Germinal center (tissue), 1 donor: ENCODE data around the gene SRC.

Experiments
- DNase-seq: peaks from one replicate; pipeline ENCODE4 v3.0.0; 2012; ENCODE audit warnings: mixed read lengths, low spot score

Gene SRC

DNA sequence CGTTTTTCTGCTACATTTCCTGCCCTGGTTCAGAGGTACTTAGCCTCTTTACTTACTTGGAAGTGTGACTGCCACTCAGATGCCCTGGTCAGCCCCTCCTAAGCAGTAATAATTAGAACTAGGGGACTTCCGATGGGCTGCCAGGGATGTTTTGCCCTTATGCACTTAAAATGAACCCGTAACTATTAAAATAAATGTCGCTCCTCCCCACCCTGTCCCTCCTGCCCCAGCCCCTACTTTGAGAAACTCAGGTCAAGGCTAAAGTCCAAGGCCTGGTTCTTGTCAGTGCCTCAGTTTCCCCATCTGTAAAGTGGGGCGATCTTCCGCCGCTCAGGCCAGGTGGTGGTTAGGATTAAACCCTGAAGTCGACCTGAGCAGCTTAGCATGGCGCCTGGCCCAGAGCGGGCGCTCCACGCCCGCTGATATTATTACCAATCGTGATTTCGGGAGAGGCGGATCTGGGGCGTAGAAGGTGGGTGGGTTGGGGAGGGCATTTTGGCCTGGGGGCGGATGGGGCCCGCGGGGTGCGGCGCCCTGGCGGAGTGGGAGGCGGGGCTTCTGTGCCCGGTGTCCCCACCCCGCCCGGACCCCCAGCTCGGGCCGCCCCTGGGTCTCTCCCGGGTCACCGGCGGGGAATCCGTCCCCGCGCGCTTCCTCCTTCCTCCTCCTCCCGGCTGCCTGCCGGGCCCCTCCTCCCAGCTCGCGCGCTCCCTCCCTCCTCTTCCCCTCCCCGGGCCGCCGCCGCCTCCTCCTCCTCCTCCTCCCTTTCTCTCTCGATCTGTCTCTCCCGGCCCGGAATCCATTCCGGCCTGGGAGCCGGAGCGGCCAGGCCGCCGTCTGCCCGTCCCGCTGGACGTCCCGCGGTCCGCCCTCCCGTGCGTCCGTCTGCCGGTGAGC lies at the start of gene SRC:
TSS of gene SRC (plus strand) at position 802 of the 897 bp plus-strand sequence. CDS start 38,014 bp downstream, outside the sequence.
- peak; percentile 62 for DNase-seq

DNA sequence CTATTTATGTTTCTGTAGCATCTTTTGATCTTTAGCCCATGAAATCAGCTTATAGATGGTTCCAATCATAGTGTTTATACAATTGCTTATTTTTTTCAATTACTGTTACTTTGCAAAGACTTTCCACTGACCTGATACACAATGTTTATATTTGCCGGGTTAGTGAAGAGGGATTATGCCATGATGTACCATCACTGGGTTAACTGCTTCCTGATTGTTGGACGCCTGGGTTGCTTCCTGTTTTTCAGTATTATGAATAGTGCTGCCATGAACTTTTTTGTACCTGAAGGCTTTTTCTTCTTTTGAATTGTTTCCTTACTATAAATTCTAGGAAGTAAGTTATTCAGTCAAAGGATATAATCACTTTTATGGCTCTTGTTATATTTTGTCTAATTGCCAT lies 49.6 kb upstream of the SRC start:
- no peak for DNase-seq

DNA sequence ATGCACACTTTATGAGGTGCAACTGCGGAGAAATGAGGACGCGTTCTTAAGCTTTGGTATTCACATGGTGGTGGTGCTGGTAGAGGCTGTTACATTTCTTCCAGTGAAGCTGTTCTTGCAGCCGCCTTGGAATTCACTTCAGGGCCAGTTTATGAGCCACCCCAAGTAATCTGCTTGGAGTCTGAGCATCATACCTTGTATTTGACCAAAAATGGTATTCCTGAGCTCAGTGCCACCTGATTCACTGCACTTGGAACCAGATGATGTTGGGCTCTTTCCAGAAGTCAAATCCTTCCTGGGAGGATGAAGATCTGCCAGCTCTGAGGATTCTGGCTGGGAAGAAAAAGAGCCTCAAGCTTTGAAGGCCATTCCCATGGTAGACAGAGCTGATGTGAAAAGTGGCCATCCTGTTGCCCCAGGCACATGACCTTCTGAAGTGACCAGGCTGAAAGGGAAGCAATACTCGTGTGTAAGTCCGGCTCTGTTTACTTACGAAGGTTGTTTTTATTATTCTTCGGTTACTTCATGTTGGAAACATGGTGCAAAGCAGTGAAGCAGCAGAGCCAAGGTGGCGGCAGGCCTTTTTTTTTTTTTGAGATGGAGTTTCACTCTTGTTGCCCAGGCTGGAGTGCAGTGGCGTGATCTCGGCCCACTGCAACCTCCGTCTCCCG lies 48.7 kb upstream of the SRC start:
- no peak for DNase-seq

DNA sequence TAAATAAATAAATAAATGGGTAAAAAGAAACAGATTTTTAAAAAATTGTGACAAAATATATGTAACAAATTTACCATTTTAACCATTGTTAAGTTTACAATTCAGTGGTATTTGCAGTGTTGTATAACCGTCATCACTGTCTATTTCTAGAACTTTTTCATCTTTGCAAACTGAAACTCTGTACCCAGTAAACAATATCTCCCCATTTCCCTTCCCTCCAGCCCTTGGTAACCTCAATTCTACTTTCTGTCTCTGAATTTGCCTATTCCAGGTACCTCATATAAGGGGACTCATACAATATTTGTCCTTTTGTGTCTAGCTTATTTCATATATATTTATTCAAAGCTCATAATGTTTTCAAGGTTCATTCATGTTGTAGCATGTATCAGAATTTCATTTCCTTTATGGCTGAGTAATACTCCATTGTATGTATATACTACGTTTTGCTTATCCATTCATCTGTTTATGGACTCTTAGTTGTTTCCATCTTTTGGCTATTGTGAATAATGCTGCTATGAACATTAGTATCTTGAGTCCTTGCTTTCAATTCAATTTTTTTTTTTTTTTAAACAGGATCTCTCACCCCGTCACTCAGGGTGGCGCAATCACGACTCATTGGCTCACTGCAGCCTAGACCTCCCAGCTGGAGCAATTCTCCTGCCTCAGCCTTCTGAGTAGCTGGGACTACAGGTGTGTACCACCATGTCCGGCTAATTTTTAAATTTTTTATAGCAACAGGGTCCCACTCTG lies 47.6 kb upstream of the SRC start:
- no peak for DNase-seq

DNA sequence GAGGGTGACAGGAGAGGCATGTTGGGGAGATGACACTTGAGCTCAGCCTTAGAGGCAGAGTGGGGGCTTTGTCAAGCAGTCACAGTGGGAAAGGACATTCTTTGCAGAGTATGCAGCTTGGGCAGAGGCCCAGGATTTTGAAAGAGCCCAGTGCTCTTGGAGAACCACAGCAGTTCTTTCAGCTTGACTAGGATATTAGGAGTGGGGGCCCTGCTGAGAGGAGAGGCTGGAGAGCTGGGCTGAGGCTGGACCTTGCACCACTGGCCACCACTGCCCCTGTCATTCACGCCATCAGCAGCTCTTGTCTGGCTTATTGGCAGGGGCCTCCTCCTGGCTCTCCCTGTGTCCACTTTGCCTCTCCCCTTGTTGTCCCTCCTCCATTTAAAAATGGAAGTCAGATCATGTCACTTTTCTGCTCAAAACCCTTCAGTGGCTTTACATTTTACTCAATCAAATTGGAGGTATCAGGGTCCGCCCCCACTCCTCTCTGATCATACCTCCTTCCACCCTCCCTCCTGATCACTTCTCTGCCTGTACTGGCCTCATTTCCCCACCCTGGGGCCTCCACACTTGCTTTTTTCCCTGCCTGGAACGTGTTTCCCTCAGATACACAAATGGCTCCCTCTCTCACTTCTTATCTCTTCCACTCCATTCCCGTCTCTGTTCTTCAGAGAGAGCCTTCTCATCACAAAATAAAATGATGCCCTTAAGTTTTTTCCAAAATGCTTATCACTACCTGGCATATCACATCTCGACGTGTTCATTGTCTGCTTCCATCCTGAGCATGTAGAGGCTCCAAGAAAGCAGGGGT lies 46.0 kb upstream of the SRC start:
- DNase-seq = no peak

DNA sequence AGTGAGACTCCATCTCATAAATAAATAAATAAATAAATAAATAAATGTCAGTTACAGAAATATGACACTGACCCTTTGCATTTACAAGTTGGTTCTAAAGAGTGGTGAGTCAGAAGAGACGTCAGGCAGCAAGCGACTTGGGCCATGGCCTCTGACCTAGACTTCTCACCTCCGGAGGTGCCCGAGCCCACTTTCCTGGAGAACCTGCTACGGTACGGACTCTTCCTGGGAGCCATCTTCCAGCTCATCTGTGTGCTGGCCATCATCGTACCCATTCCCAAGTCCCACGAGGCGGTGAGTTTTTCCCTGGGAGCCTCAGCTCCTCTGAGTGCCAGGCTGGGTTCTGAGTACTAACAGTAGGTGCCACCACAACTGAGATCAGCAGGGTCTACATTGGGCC lies 44.8 kb upstream of the SRC start:
- DNase-seq = no peak

DNA sequence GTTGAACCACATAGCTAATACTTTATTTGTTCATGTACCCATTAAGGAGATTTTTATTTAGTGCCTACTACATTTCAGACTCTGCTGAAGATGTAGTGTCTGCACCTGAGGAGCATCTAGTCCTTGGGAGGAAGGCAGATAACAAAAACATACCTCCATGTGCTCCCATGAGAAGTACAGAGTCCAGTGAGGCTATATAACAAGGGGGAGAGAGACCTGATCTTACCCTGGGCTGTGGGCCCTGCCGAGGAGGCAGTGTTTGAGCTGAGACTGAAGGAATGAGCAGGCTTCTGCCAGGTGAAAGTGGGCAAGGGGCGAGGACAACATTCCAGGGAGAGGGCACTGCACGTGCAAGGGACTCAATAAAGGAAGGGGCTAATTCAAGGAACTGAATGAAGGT lies 44.4 kb upstream of the SRC start:
- DNase-seq = no peak

DNA sequence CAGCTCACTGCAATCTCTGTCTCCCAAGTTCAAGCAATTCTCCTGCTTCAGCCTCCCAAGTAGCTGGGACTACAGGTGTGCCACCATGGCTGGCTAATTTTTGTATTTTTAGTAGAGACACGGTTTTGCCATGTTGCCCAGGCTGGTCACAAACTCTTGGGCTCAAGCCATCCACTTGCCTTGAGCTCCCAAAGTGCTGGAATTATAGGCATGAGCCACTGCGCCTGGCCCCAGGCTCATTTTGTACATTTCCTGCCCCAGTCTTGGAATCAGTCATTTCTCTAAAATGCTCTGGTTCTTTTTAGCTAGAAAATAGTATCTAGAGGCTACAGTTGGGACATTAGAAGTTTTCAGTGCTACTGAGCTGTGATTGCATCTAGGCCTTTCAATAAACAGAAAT lies 43.0 kb upstream of the SRC start:
- DNase-seq = no peak

DNA sequence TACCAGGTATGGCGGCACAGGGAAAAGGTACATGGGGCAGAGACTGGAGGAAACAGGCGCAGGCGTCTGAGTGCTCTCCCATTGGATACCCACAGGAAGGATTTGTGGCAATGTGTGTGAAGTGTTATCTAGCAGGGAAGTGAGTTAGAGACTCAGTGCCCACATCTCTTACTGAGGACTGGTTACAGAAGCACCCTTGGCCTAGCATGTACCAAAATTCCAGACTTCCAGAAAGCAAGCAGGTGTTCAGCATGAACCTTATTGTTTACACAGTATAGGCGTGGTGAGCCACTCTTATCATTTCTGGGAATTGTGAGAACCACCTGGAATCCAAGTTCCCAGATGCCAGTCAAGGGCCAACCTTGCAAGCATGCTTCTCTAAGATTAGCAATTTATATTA lies 42.3 kb upstream of the SRC start:
- DNase-seq = no peak

DNA sequence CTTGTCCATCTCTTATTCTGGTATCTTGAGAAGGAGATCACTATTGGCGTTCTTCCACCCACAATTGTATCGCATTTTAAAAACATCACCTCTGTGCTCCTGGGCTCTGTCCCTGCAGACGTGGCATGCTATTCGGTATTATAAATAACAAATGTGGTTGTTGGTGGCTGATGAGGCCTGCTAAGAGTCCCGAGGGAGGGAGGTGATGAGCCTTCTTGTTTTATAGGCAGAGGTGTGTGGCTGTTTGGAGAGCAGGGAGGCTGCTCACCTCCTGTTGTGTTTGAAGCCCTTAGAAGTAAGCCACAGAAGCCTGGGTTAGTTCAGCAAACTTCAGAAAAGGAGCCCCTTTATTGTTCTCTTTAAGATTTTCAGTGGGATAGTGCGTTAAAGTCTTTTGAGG lies 40.9 kb upstream of the SRC start:
- no peak for DNase-seq

DNA sequence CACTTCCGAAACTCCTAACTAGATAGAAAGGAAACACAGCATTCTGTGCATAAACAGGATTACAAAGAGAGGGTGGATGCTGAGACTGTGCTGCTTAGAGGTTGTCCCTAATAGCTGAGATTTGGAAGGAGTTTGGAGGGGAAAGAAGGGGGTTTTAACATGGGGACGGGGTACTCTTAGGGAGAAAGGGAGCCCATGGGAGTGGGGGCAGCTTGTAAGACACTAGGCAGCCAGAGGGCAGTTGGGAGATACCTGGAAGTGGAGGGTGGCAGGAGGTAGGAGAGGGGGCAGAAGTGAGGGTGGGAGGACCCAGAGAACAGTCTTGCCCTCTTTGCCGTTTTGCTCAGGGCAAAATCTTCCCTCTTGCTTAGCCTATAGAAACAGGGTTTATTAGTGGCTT lies 40.1 kb upstream of the SRC start:
- DNase-seq = no peak

DNA sequence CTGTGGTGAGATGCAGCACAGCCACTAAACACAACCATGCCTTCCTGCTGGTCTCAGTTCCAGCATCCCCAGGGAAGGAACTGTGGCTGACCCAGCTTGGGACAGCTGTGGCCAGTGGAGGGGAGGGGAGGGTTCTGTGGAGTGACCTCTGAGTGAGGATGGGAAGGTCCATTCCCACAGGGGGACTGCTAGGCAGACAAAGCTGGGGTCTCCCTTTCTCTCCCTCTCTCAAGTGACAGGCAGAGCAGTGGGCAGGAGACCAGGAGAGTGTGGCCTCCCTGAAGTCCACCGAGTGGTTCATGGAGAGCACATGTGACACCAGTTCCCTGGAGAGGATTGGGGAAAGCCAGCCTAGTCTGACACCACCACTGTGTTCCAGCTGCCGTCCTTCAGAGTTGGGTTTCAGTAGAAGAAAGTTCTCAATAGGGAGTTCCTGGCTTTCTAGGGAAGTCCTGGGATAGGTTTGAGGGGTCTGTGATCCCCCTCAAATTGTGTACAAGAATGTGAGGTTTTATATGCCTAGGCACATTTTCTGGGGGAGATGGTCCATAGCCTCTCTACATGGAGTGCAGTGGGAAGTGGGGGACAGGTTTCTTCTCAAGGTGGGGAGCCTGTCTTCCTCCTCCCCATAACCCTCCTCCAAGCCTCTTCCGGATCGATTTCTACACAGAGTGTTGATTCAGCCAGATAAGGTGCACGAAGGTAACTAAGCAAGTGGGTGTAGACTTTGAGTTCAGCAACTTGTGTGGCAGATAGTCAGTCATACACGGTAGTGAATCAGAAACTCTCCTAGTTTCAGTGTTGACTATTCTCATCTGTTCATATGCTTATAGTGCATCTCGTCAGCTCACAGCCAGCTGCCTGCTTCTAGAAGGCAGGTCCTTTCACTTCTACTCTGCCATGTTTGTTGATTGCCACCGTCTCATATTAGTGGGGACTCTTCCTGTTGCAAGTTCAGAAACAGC lies 37.6 kb upstream of the SRC start:
- DNase-seq = no peak

DNA sequence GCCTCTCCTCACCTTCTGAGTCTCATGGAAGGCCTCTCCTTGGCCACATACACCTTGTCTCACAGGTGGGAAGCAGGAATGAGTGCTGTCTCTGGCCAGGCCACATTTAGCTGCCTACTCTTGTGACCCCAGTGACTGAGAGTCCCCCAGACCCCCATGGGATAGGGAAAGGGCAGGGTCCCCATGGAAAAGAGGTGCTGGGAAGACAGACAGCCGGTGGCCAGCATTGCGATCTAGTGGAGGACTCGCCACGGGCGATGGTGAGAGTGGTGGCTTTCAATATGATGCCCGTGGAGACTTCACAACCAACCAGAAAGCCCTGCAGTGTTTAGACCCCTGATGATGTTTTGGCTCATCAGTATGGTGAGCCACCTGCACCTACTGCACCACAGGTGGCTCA lies 36.6 kb upstream of the SRC start:
- no peak for DNase-seq

DNA sequence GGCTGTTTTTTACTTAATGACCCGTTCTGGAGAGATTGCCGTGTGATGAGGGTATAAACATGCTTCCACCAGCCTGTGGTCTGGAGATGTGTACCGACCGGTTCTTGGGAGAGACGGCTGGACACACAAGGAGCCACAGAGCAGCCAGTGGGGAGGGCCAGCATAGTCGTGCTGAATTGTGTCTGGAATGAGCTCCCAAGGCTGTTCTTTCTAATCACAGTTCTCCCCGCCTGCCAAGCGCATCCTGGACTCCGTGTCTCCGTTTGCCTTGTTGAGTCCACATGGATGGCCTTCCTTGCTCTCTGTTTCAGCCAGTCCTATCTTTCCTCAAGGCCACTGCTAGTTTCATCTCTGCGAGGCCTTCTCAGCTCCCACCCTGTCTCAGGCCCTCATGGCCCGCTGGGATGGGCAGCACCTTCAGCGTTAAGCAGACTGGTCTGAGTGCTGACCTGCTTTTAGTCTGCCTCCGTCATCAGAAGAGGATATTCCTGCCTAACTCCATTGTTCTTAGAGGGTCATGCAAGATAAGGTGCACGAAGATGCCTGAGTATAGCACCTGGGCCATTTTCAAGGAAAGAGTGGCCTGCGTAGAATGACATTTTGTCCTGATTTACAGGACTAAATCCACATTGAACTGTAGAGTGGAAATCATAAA lies 35.9 kb upstream of the SRC start:
- no peak for DNase-seq

DNA sequence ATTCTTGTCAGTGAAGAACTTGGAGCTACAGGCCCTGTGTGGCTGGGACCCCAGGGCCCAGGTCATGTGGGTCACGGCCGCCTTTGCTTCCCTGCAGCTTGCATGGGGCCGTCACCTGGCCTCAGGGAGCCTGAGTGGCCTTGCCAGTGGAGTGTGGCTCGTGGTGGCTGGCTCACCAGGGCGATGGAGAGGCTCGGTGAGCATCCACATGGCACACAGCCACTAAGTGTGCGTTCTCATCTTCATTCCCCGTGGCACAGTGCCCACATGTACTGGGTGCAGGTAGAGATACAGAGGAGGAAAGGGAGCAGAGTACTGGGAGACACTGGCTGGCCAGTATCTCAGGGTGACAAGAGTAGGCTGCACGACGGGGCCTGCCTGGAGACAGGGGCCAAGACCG lies 35.0 kb upstream of the SRC start:
- DNase-seq = no peak

DNA sequence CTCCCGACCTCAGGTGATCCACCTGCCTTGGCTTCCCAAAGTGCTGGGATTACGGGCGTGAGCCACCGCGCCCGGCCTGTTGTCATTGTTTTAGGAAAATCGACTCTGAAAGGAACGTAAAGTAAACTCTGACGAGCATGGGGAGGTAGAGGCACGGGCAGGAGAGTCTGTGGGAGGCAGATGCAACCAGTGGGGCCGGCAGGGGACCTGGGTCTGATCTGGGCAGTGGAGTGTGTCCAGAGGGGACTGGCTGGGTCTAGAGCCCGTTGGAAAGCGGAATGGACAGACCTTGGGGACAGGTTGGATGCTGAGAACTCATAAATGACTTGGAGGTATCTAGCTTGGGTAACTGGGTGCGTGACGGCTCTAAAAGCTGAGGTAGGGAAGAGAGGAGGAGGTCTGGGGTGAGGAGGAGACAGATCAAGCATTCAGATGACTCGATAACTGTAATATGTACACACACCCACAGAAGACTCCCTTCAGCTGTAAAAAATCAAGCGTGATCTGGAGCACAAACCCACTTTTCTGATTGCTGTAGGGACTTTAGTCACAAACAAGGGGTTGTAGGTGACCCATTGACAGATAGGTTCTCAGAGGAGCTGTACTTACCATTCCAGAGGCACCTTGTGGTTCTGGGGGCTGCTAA lies 34.1 kb upstream of the SRC start:
- no peak for DNase-seq

DNA sequence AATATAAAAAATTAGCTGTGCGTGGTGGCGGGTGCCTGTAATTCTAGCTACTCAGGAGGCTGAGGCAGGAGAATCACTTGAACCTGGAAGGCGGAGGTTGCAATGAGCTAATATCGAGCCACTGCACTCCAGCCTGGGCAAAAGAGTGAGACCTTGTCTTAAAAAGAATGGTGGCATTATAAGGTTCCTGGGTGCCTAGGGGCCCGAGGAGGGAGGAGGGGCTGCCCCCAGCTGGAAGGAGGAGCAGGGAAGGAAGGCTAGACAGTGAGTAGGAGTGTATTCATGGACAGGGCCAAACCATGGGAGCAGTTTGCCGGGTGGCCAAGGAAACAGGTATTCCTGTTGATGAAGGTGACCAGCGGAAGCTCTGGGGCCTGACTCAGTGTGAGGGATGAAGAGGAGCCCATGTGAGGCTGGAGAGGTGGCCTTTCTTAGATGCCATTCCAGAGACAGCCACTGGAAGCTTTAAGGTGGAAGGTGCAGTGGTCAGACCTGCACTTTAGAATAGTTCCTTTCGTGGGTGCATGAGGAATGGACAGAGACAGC lies 32.3 kb upstream of the SRC start:
- DNase-seq = no peak

DNA sequence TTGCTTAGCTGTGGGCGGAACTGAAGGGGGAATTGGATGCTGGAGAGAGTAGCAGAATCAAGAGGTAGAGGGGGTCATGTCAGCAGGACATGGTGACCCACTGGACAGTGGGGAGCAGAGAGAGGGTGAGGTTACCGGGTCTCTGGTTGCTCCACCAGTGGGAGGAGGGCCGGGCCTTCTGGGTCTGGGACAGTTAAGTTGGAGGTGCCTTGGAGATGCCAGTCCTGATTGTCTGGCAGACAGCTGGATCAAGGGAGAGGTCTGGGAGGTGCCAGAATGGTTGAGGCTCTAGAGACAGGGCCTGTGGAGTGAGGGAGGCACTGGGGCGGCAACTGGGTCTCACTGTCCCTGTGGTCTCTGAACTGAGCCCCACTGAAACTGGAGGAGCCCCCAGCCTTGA lies 31.8 kb upstream of the SRC start:
- DNase-seq = no peak

DNA sequence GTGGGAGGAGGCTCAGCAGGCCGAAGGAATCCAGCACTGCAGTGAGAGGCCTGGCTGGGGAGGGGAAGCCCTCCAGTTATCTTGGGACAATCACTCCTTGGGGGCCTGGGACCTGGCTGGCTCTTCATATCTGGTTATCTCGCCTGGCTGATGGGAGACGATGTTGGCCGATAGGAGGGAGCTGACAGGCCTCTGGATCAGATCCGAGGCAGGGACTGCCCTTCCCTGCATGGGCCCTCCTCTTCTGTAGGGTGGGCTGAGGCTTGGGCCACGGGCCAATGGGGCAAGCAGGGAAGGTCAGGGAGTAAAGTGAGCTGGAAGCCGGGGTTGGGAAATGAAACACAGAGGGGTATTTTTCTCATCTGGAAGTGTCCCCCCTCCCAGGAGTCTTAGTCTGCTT lies 31.3 kb upstream of the SRC start:
- no peak for DNase-seq
